ENCODE data around the gene FLRT2. TPM values are rescaled to one million over a fixed set of nuclear protein-coding genes. Genes with fewer than 3 reads are reported as not detected.

Gene FLRT2
- total RNA-seq, 1 experiment from 2014 or later = 2.1 TPM

DNA sequence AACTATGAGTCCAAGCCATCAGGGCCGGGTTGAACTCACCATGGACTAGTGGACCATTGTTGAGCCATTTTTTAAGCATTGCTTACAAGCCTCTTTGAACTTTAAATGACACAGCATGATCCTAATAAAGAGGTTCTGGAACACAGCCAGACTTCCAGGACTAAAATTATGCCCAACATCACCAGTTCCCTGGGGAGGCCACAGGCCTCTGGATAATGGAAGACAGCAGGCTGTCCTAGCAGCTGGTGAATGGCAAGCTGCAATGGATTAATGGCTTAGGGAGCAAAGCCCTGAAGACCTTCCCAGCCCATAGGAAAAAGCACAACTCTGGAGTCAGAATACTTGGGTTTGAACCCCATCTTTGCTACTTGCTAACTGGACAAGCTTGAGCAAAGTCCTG lies 71.3 kb downstream of the FLRT2 start:
- Histone ChIP-seq H3K4me1 (replicated peaks; ENCODE audit: insufficient read depth) (no peaks in the 10 kb centered on the region), H4K20me1 (ENCODE audit: insufficient read depth) (no peaks in the 10 kb centered on the region), H3K79me2 (ENCODE audit: low read depth) (no peaks in the 10 kb centered on the region), H2AFZ (no peak overlapping the region), H3K4me2 (no peak overlapping the region), H3K27me3 (ENCODE audit: insufficient read depth, low read depth) (no peaks in the 10 kb centered on the region), H3K27ac (no peak overlapping the region), H3K9me3 (ENCODE audit: insufficient read depth, low read depth) (no peaks in the 10 kb centered on the region), H3F3A (ENCODE audit: insufficient read depth, low read depth) (no peaks in the 10 kb centered on the region), H3K9me2 (ENCODE audit: insufficient read depth) (no peaks in the 10 kb centered on the region), H3K36me3 (ENCODE audit: low read depth) (no peaks in the 10 kb centered on the region), H3K4me3 (no peak overlapping the region)
- TF ChIP-seq EZH2 (IDR thresholded peaks at IDR 0.05; ENCODE audit: low read depth) = no peak
- TF ChIP-seq, protein P1, sequence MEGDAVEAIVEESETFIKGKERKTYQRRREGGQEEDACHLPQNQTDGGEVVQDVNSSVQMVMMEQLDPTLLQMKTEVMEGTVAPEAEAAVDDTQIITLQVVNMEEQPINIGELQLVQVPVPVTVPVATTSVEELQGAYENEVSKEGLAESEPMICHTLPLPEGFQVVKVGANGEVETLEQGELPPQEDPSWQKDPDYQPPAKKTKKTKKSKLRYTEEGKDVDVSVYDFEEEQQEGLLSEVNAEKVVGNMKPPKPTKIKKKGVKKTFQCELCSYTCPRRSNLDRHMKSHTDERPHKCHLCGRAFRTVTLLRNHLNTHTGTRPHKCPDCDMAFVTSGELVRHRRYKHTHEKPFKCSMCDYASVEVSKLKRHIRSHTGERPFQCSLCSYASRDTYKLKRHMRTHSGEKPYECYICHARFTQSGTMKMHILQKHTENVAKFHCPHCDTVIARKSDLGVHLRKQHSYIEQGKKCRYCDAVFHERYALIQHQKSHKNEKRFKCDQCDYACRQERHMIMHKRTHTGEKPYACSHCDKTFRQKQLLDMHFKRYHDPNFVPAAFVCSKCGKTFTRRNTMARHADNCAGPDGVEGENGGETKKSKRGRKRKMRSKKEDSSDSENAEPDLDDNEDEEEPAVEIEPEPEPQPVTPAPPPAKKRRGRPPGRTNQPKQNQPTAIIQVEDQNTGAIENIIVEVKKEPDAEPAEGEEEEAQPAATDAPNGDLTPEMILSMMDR (conservative IDR thresholded peaks at IDR 0.05) = no peak
- BruUV-seq (replicated peaks) = no TSS peak
- POLR2A ChIA-PET (ENCODE audit: unreplicated experiment) = no interaction called here
- no peak for DNase-seq
- intact Hi-C loops (cut with micrococcal nuclease; ENCODE audit: unreplicated experiment) = no loop called here
- CTCF ChIA-PET = no interaction called here

DNA sequence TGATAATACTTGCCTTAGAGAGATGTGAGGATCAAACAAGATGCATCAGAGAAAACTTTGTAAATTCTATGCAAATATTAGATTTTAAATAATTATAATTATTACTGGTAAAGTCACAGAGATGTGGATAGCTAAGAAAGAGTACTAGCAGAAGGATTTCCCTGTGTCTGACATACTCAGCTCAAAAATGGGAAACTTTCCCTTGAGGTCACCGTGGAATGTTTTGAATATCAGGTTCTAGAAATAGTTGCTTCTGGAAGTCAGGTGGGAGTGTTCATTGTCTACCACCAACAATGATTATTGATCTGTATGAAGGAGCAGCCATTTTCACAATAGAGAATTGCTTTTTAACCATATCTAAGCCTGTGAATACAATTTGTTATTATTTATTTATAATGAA lies 71.7 kb downstream of the FLRT2 start:
- Histone ChIP-seq H3K9me3 (ENCODE audit: insufficient read depth, low read depth) (no peaks in the 10 kb centered on the region), H3K79me2 (ENCODE audit: low read depth) (no peaks in the 10 kb centered on the region), H2AFZ (no peak overlapping the region), H3K27ac (no peak overlapping the region), H3K4me2 (no peak overlapping the region), H3K4me1 (replicated peaks; ENCODE audit: insufficient read depth) (no peaks in the 10 kb centered on the region), H3F3A (ENCODE audit: insufficient read depth, low read depth) (no peaks in the 10 kb centered on the region), H3K36me3 (ENCODE audit: low read depth) (no peaks in the 10 kb centered on the region), H4K20me1 (ENCODE audit: insufficient read depth) (no peaks in the 10 kb centered on the region), H3K9me2 (ENCODE audit: insufficient read depth) (no peaks in the 10 kb centered on the region), H3K27me3 (ENCODE audit: insufficient read depth, low read depth) (no peaks in the 10 kb centered on the region), H3K4me3 (no peak overlapping the region)
- intact Hi-C loops (cut with micrococcal nuclease; ENCODE audit: unreplicated experiment) = no loop called here
- CTCF ChIA-PET = no interaction called here
- no peak for DNase-seq
- POLR2A ChIA-PET (ENCODE audit: unreplicated experiment) = no interaction called here
- TF ChIP-seq EZH2 (IDR thresholded peaks at IDR 0.05; ENCODE audit: low read depth) = no peak
- TF ChIP-seq, protein P1 (conservative IDR thresholded peaks at IDR 0.05) = no peak
- BruUV-seq (replicated peaks) = no TSS peak

DNA sequence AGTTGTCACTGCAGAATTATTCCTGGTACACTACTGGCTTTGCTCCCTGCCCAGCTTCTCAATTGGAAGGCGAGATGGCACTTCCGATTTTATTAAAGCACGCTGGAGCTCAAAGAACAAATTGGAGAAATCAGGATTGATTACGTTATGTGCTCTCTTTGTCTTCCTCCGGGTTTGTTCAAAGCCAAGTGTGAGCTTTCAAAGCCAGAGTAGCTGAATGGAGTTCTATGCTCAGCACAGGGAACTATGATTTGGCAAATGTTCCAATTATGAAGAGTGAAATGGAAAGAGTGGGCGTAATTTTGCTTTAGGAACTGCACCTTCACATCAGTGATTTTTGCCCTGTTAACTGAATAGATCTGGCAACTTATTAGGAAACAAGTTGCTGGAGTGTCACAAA lies 72.4 kb downstream of the FLRT2 start:
- DNase-seq = no peak
- H3K4me2 ChIP-seq = no peak overlapping the region
- H4K20me1 ChIP-seq (ENCODE audit: insufficient read depth) = no peaks in the 10 kb centered on the region
- H3K9me2 ChIP-seq (ENCODE audit: insufficient read depth) = no peaks in the 10 kb centered on the region
- H3K27ac ChIP-seq = no peak overlapping the region
- no peak overlapping the region for H3K4me3 ChIP-seq
- ChIA-PET CTCF (no interaction called here), POLR2A (ENCODE audit: unreplicated experiment) (no interaction called here)
- H3K79me2 ChIP-seq (ENCODE audit: low read depth) = no peaks in the 10 kb centered on the region
- no peaks in the 10 kb centered on the region for H3F3A ChIP-seq (ENCODE audit: insufficient read depth, low read depth)
- no peak for TF ChIP-seq EZH2 (IDR thresholded peaks at IDR 0.05; ENCODE audit: low read depth)
- TF ChIP-seq, protein P1 (conservative IDR thresholded peaks at IDR 0.05) = no peak
- BruUV-seq (replicated peaks) = no TSS peak
- H3K9me3 ChIP-seq (ENCODE audit: insufficient read depth, low read depth) = no peaks in the 10 kb centered on the region
- no peaks in the 10 kb centered on the region for H3K4me1 ChIP-seq (replicated peaks; ENCODE audit: insufficient read depth)
- intact Hi-C loops (cut with micrococcal nuclease; ENCODE audit: unreplicated experiment) = no loop called here
- no peaks in the 10 kb centered on the region for H3K36me3 ChIP-seq (ENCODE audit: low read depth)
- H2AFZ ChIP-seq = no peak overlapping the region
- no peaks in the 10 kb centered on the region for H3K27me3 ChIP-seq (ENCODE audit: insufficient read depth, low read depth)
